HG03095 (cell line): Measurements from ENCODE around the gene COX4I2.

Experiments
- ATAC-seq: cut with Tn5 transposase; IDR thresholded peaks from one replicate; pipeline ENCODE4 v1.9.1; 2021; ENCODE audit warnings: moderate library complexity; ENCODE audit not compliant: unreplicated experiment

Gene COX4I2

GRCh38 chr20:31674895-31675827 is 37.4 kb downstream of the COX4I2 start:
- ATAC-seq = no peak

DNA sequence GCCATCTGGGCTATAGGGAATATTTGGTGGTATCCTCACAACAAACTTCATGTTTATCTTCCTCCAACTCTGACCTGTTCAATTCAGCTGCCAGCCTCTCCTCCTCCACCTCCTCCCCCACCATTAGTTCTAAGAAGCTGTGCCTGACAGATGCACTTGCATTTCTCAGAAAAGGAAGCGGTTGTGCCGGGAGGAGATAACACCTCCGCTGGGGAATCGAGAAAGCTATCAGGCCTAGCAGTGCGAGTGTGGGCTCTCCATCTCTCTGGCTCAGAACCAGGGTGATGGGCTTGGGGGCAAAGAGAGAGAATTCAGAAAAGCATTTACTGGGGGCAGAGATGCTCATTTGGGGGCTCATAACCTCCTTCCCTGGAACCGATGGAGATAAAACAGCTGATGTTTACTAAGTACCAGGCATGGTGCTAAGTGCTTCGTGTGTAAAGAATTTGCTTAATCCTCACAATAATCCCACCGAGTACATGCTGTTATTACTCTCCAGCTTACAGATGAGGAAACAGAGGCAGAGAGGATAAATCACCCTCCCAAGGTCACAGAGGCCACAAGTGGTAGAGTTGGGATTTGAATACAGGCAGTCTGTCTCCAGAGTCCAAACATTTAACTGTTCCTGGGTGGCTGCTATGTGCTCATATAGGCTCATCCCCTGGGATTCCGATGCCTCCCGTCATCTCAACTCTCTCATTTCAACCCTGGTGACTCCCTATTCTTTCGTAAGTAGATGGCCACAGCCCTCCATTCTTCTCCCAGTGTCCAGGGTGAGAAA is 38.3 kb downstream of the COX4I2 start:
- ATAC-seq = peak; percentile 48

- no peak for ATAC-seq
These were observed 38.9 kb downstream of the COX4I2 start for GRCh38 chr20:31676609-31676989.

DNA sequence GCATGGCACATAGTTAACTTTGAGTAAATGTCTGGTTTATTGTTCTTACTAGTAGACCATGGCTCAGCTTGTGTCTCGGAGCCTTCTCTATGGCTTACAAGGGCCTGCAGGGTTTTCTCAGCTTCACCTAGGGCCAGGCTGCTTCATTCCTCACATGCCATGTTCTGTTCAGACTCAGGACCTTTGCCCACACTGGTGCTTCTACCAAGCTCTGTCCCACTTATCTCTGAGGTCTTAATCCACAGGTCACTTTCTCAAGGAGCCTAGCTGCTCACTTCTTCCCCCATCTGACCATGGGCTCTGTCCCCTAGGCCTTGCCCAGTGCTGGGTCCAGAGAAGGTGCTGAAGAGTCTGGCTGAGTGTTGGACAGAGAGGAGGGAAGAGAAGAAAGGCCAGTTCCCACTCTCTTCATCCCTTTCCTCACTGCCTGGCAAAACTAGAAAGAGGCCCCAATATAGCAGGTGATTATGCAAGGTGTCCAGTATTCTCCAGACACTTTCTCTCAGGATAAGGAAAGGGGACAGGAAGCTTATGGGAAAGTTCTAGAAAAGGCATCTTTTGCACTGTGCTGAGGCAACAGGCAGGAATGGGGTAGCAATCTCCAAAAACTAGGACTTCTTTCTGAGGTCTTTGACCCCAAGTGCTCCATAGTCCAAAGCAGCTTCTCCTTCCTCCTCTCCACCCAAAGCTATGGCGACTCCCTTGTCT is 40.0 kb downstream of the COX4I2 start:
- ATAC-seq = no peak

DNA sequence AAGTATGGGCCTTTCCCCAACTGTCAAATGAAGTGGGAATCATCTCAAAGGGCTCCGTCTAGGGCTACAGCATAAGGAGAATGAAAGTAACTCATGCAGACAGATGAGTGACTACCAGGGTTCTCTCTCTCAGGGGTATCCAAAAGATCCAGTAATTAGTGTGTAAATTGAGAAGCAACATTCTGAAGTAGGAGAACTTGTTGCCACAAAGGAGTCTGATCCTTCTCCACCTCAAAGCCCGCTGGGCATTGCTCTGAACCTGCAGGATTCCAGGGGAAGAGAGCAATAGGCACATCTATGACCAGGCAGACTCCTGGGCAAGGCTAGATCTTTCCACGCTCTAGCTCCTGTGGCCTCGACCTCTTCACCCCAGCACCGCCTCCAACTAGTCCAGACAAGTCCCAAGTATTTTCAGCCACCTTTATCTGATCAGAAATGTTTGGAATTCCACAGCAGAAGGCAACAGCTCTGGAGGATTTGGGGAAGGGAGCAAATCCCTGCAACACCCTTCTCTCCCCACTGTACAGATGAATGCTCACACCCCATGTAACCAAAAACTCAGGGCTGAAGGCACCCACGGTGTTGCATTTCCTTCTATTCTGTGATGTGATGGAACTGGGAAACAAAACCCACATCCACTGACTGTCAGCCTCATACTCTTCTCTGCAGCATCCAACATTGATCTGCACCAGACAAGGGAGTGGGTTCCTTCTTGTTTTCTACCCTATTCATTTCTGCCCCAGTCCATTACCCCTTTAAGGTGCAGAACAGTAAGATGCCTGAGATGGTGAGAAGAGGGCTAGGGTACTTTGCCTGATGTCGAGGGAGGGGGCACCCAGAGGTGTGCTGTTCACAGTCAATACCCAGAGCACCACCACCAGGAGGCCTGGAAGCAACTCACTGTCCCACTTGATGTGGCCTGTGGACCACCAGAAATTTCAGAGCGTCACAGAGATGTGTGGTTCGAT is 41.0 kb downstream of the COX4I2 start:
- ATAC-seq = no peak

GRCh38 chr20:31679357-31680285 is 41.9 kb downstream of the COX4I2 start:
- ATAC-seq = no peak

- ATAC-seq = no peak
These were observed 42.8 kb downstream of the COX4I2 start for GRCh38 chr20:31680286-31681127.

GRCh38 chr20:31681128-31681727 is 43.5 kb downstream of the COX4I2 start:
- ATAC-seq = no peak

- no peak for ATAC-seq
These were observed 44.1 kb downstream of the COX4I2 start for GRCh38 chr20:31681769-31682168.

DNA sequence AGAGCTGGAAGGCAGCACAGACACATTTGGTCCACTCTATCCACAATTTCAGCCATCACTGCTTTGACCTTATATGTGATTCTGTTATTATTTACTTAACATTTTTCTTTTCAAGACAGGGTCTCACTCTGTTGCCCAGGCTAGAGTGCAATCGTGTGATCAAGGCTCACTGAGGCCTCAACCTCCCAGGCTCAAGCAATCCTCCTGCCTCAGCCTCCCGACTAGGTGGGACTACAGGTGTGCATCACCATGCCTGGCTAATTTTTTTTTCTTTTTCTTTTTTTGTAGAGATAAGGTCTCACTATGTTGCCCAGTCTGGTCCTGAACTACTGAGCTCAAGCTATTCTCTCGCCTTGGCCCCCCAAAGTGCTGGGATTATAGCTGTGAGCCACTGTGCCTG is 44.6 kb downstream of the COX4I2 start:
- no peak for ATAC-seq

GRCh38 chr20:31682927-31683326 is 45.2 kb downstream of the COX4I2 start:
- no peak for ATAC-seq

- ATAC-seq = no peak
These were observed 46.7 kb downstream of the COX4I2 start for GRCh38 chr20:31684153-31685015.

DNA sequence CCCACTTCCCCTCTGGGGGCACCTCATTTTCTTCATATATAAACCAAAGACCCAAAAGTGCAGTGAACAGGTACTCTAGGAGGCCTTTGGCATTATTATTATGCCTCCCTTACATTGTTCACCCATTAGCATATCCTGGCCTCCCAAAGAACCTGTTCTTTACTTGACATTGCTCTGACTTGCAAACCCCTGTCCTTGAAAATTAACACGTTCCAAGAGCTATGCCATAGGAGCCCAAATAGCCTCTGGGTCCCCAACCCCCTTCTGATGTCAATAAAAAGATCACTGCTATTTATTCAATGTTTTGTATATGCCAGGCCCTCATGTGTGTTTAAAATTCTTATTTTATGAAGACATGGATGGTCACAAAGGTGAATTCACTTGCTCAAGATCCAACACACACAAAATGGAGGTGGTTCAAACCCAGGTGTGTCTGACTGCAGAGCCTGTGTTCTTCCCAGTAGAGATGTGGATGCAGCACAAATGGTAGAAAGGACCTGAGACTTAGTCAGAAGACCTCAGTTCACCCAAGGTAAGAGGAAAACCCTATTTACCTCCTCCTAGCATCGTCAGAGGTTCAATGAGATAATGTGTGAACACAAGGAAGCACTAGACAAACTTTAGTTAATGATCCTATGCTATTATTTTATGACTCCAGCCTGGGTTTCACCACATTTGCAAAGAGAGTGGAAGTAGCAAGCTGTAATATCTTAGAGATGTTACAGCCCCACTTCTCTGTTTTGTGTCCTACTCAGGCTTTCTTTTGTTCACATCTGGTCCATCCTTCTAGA is 48.3 kb downstream of the COX4I2 start:
- no peak for ATAC-seq

DNA sequence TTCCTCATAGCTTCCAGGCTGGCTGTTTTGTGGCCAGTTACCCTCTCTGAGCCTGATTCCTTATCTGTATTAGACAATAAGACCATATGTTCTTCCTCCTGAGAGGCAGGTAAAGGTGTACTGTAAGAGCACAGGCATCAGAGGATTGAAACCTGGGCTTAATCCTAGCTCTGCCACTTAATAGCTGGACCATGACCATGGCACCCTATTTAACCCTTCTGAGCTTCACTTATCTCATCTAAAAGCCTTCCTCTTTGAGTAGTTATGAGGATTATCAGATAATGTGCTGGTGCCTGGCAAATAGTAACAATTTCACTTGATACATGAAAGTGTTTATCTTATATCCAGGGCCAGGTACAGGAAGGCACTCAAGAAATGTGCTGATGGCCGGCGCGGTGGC is 50.1 kb downstream of the COX4I2 start:
- ATAC-seq = no peak

GRCh38 chr20:31689141-31689540 is 51.4 kb downstream of the COX4I2 start:
- no peak for ATAC-seq

DNA sequence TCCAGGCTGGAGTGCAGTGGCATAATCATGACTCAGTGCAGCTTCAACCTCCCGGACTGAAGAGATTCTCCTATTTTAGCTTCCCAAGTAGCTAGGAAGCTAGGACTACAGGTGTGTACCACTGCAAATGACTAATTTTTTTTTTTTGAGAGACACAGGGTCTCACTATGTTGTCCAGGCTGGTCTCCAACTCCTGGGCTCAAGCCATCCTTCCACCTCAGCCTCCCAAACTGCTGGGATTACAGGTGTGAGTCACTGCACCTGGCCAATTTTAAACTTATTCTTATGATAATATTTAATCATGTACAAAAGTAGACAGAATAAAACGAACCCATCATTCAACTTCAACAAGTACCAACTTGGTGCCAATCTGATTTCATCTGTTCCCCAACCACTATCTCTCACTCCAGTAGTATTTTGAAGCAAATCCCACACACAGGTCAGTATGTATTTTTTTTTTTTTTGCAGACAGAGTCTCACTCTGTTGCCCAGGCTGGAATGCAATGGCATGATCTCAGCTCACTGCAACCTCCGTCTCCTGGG is 52.5 kb downstream of the COX4I2 start:
- no peak for ATAC-seq
